ENCODE results near the gene EPHB1.

Gene EPHB1

GRCh38 chr3:134815519-134815918 is 20.5 kb downstream of the EPHB1 start:
- no peak overlapping the region for H3K4me3 ChIP-seq (ENCODE audit: low read depth, low read length)
- H3K27me3 ChIP-seq (ENCODE audit: insufficient read depth, low read depth, severe bottlenecking), result no peaks in the 10 kb centered on the region
- H3K27ac ChIP-seq, result no peak overlapping the region
- H3K36me3 ChIP-seq, result no peaks in the 10 kb centered on the region
- TF ChIP-seq CTCF (IDR thresholded peaks at IDR 0.05; ENCODE audit: low read depth, low read length), result no peak
- no peaks in the 10 kb centered on the region for H3K9me3 ChIP-seq (ENCODE audit: severe bottlenecking)
- no peak for DNase-seq

- no peak overlapping the region for H3K4me3 ChIP-seq (ENCODE audit: low read depth, low read length)
- DNase-seq, result no peak
- no peak for TF ChIP-seq CTCF (IDR thresholded peaks at IDR 0.05; ENCODE audit: low read depth, low read length)
- H3K27me3 ChIP-seq (ENCODE audit: insufficient read depth, low read depth, severe bottlenecking), result no peaks in the 10 kb centered on the region
- no peak overlapping the region for H3K27ac ChIP-seq
- no peaks in the 10 kb centered on the region for H3K36me3 ChIP-seq
- no peaks in the 10 kb centered on the region for H3K9me3 ChIP-seq (ENCODE audit: severe bottlenecking)
These were observed 21.6 kb downstream of the EPHB1 start for GRCh38 chr3:134816623-134817022.

GRCh38 chr3:134817297-134817696 is 22.2 kb downstream of the EPHB1 start:
- no peak for DNase-seq
- Histone ChIP-seq H3K27ac (no peak overlapping the region), H3K4me3 (ENCODE audit: low read depth, low read length) (no peak overlapping the region), H3K27me3 (ENCODE audit: insufficient read depth, low read depth, severe bottlenecking) (no peaks in the 10 kb centered on the region), H3K9me3 (ENCODE audit: severe bottlenecking) (no peaks in the 10 kb centered on the region), H3K36me3 (no peaks in the 10 kb centered on the region)
- TF ChIP-seq CTCF (IDR thresholded peaks at IDR 0.05; ENCODE audit: low read depth, low read length), result no peak

- Histone ChIP-seq H3K4me3 (ENCODE audit: low read depth, low read length) (no peak overlapping the region), H3K27ac (no peak overlapping the region), H3K27me3 (ENCODE audit: insufficient read depth, low read depth, severe bottlenecking) (no peaks in the 10 kb centered on the region), H3K36me3 (no peaks in the 10 kb centered on the region), H3K9me3 (ENCODE audit: severe bottlenecking) (no peaks in the 10 kb centered on the region)
- TF ChIP-seq CTCF (IDR thresholded peaks at IDR 0.05; ENCODE audit: low read depth, low read length), result no peak
- DNase-seq, result no peak
These were observed 25.9 kb downstream of the EPHB1 start for GRCh38 chr3:134820994-134821393.

GRCh38 chr3:134822090-134822489 is 27.0 kb downstream of the EPHB1 start:
- H3K36me3 ChIP-seq, result no peaks in the 10 kb centered on the region
- H3K27me3 ChIP-seq (ENCODE audit: insufficient read depth, low read depth, severe bottlenecking), result no peaks in the 10 kb centered on the region
- H3K4me3 ChIP-seq (ENCODE audit: low read depth, low read length), result no peak overlapping the region
- H3K9me3 ChIP-seq (ENCODE audit: severe bottlenecking), result no peaks in the 10 kb centered on the region
- TF ChIP-seq CTCF (IDR thresholded peaks at IDR 0.05; ENCODE audit: low read depth, low read length), result no peak
- no peak for DNase-seq
- H3K27ac ChIP-seq, result no peak overlapping the region

GRCh38 chr3:134823679-134824078 is 28.6 kb downstream of the EPHB1 start:
- no peak for DNase-seq
- Histone ChIP-seq H3K27ac (no peak overlapping the region), H3K27me3 (ENCODE audit: insufficient read depth, low read depth, severe bottlenecking) (no peaks in the 10 kb centered on the region), H3K36me3 (no peaks in the 10 kb centered on the region), H3K4me3 (ENCODE audit: low read depth, low read length) (no peak overlapping the region), H3K9me3 (ENCODE audit: severe bottlenecking) (no peaks in the 10 kb centered on the region)
- no peak for TF ChIP-seq CTCF (IDR thresholded peaks at IDR 0.05; ENCODE audit: low read depth, low read length)

Data from WERI-Rb-1 (cell line).